Measurements from ENCODE around the gene PARD3B. TPM values are rescaled to one million over a fixed set of nuclear protein-coding genes. Genes with fewer than 3 reads are reported as not detected.

The PARD3B gene
- total RNA-seq, 1 experiment from 2014 or later: 6.4 TPM

GRCh38 chr2:205377324-205377723 is 832.0 kb downstream of the PARD3B start:
- H2BK5ac ChIP-seq (ENCODE audit: insufficient read length, low read length): no peak overlapping the region
- Mint-ChIP-seq H3K4me1 (peaks cover 5% of the 10 kb centered on the region in 2 experiments; a peak in 2 of 4 replicates), H3K36me3 (ENCODE audit: insufficient read depth in 1 of 3, low read depth in 3 of 3) (no peaks in the 10 kb centered on the region), H3K9me3 (no peaks in the 10 kb centered on the region), H3K27me3 (ENCODE audit: low read depth) (no peaks in the 10 kb centered on the region), H3K27ac (no peak overlapping the region), H3K4me3 (no peak overlapping the region)
- no peaks in the 10 kb centered on the region for H3K23me2 ChIP-seq (ENCODE audit: insufficient read length, low read depth, low read length, poor library complexity, severe bottlenecking)
- no peak for DNase-seq
- no peaks in the 10 kb centered on the region for H3K79me1 ChIP-seq (ENCODE audit: insufficient read depth, low read depth, low read length, poor library complexity, severe bottlenecking)
- no peak overlapping the region for H2AK5ac ChIP-seq (ENCODE audit: insufficient read length, low read length)
- no peaks in the 10 kb centered on the region for H3K9me3 ChIP-seq (ENCODE audit: control insufficient read depth, low read depth, low read length)
- H2AFZ ChIP-seq (ENCODE audit: low read length): no peak overlapping the region
- H3K4me2 ChIP-seq (ENCODE audit: insufficient read depth, insufficient read length, low read length): no peak overlapping the region
- H3K4ac ChIP-seq (ENCODE audit: low read depth, low read length): no peak overlapping the region
- H4K5ac ChIP-seq (ENCODE audit: insufficient read length, low read depth, low read length): no peak overlapping the region
- no peaks in the 10 kb centered on the region for H3K27me3 ChIP-seq (ENCODE audit: insufficient read depth, low read length)
- H4K8ac ChIP-seq (replicated peaks; ENCODE audit: insufficient read length, low read depth, low read length): no peak overlapping the region
- H2BK12ac ChIP-seq (ENCODE audit: insufficient read length, low read depth, low read length): no peak overlapping the region
- H3T11ph ChIP-seq (ENCODE audit: low read length): no peak overlapping the region
- no peaks in the 10 kb centered on the region for H3K79me2 ChIP-seq (ENCODE audit: insufficient read depth, low read length)
- H3K9ac ChIP-seq (ENCODE audit: extremely low read depth, insufficient read length, low read length): no peak overlapping the region
- H3K27ac ChIP-seq (ENCODE audit: insufficient read length, low read depth, low read length): no peak overlapping the region
- no peak overlapping the region for H4K91ac ChIP-seq (ENCODE audit: insufficient read length, low read depth, low read length)
- H2BK120ac ChIP-seq (ENCODE audit: low read depth, low read length, poor library complexity, severe bottlenecking): no peak overlapping the region
- H3K4me1 ChIP-seq (ENCODE audit: insufficient read depth, low read length): no peaks in the 10 kb centered on the region
- no peak overlapping the region for H2BK15ac ChIP-seq (ENCODE audit: low read depth, low read length)
- TF ChIP-seq, protein P1, sequence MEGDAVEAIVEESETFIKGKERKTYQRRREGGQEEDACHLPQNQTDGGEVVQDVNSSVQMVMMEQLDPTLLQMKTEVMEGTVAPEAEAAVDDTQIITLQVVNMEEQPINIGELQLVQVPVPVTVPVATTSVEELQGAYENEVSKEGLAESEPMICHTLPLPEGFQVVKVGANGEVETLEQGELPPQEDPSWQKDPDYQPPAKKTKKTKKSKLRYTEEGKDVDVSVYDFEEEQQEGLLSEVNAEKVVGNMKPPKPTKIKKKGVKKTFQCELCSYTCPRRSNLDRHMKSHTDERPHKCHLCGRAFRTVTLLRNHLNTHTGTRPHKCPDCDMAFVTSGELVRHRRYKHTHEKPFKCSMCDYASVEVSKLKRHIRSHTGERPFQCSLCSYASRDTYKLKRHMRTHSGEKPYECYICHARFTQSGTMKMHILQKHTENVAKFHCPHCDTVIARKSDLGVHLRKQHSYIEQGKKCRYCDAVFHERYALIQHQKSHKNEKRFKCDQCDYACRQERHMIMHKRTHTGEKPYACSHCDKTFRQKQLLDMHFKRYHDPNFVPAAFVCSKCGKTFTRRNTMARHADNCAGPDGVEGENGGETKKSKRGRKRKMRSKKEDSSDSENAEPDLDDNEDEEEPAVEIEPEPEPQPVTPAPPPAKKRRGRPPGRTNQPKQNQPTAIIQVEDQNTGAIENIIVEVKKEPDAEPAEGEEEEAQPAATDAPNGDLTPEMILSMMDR (conservative IDR thresholded peaks at IDR 0.05): no peak
- H2BK20ac ChIP-seq (ENCODE audit: low read depth, low read length, poor library complexity, severe bottlenecking): no peak overlapping the region
- no peak overlapping the region for H3K18ac ChIP-seq (ENCODE audit: insufficient read length, low read depth, low read length)
- no peaks in the 10 kb centered on the region for H4K20me1 ChIP-seq (ENCODE audit: control insufficient read depth, insufficient read depth, insufficient read length)
- no peak overlapping the region for H3K56ac ChIP-seq (ENCODE audit: insufficient read length, low read depth, low read length)
- H3K14ac ChIP-seq (ENCODE audit: insufficient read depth, low read length): no peak overlapping the region
- no peak overlapping the region for H3K23ac ChIP-seq (ENCODE audit: insufficient read length, low read depth, low read length)

Data from H9 (cell line).